HG03442 (cell line): ENCODE results near the gene PCSK6.
"Not testable (repeated sequence)": the region's sequence is repeated elsewhere in the genome, so short reads cannot be mapped to it uniquely, and the experiment has no call there.

Experiments
- ATAC-seq: cut with Tn5 transposase; IDR thresholded peaks from one replicate; pipeline ENCODE4 v1.9.1; 2021; ENCODE audit warnings: mild to moderate bottlenecking, moderate library complexity; ENCODE audit not compliant: unreplicated experiment

The PCSK6 gene

DNA sequence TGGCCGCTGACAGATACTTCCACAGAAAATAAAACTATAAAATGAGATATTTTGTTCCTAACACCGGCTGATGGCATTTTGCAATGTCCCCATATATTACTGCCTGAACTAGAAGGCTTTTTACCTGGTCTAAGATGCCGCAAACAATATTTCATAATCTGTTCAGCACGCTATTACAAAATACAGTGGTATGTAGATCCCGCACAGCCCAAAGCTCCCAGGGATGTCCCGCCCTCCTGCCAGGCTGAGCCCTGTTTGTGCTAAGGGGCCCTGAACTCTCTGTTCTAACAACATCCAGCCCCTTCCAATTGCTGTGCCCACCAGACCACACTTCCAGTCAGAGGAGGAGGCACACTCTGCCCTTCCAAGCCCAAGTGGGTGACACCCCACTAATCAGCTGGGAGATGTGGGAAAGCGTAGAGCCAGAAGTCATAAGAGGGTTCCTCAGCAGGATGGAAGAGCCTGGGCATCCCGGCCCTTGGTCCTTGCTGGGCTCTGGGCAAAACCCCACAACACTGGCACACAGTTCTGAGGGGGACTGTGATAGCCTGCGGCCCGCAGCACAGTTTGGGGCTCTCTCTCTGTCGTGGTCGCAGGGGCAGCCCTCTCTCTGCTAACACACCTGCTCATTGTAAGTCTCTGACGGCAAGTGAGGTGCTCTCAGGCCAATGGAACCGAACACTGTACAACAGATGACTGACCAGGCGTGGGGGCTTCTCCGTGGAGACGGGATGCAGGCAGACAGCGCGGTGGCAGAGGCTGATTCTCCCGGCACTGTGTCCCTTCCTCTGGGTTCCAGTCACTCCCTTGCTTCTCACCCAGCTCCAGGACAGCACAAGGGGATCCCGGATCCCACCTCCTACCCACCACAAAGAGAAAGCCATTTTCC lies 55.2 kb downstream of the PCSK6 start:
- no peak for ATAC-seq

DNA sequence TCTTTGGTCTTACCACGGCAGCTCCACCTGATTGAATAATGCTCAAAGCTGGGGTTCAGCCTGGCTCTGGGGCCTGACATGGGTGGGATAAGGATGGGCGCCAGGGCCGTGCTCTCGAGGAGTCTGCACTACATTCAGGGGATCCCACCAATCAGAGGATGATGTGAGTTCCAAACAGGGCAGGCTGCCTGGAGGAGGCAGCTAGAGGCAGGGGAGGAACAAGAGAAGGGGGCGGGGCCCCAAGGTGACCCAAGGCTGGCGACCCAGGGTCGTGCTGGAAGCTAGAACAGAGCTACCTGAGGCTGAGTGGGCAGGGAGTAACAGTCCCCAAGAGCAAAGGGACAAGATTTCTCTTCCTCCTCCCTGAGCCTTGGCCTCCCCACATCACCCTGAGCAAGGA lies 56.1 kb downstream of the PCSK6 start:
- no peak for ATAC-seq

DNA sequence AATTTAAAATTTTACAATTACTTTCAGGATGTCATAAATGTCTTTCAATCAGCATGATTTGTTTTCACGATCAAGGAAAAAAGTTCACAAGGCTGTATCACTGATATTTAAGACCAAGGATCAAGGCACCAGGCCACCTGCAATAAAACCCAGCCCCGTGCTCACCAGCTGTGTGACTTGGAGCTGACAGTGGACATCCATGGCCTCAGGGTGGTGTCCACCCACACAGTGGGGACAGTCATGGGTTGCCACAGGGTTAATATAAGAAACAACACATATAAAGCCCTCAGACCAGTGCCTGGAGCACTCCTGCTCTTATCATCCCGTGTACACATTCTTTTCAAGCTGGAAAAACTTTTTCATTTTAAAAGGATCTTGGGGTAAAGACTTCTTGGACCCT lies 56.5 kb downstream of the PCSK6 start:
- ATAC-seq = no peak

DNA sequence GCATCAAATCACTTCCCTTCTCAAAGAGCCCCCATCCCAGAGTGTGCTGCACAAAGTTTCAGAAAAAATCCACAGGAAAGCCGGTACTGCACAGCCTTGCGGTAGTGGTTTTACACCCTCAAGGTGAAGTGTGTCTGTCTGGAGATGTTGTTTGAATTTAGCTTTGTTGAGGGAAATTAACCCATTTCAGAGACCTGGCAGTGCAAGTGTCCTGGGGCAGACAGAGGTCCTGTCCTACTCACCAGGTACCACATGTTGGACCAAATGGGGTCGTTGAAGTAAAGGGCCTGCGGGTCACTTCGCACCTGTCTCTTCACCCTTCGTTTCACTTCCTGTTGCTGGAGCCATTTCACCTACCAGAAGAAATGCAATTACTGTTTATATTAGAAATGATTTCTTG lies 57.8 kb downstream of the PCSK6 start:
- no peak for ATAC-seq

DNA sequence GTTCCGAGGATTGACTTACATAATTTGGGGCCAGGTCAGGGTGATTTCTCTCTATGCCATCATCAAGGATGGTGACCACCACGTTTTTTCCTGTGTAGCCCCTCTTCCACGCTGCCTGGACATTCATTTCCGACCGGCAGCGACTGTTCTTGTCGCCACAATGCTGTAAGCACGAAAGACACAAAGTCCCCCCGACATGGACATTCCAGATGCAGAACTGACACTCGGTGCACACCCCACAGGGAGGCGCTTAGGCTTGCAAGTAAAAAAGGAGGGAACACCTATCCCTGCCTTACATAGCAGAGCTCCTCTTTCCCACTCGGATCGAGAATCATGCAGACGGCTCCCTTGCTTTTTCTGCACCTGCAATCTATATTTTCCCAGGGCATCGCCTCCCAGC lies 58.2 kb downstream of the PCSK6 start:
- ATAC-seq = no peak

DNA sequence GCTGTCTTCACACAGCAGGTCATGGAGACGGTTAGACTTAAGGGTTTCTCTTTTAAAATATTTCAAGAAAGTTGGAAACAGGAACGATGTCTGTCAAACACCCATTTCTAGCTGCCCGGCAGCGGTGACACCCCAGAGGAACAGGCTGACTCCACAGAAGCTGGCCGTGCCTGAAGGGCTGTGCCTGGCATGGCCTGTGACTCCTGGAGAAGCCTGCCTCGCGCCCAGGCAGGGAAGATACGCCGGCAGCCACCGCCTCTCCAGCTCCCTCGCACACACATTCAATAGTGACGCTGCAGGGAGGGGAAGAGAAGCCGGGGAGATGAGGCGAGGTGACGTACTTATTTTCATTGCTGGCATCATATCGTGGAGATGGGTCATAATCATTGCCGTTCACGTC lies 59.9 kb downstream of the PCSK6 start:
- ATAC-seq = no peak

DNA sequence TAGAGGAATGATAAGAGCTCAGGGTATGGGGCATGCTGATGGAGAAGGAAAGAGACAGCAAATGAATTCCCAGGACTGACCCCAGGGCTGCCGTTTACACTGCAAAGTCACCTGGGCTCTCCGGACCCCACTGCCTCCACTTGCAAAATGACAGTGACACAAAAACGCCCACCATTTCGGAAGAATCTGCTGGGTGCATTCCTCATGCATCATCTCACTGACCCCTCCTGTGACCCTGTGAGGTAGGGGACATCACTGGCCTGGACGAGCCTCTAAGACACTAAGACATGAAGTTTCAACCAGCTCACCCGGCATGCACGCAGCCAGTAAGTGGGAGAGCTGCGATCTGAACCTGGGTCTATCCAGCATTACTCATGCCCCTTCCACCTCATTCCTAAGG lies 60.3 kb downstream of the PCSK6 start:
- ATAC-seq = no peak

DNA sequence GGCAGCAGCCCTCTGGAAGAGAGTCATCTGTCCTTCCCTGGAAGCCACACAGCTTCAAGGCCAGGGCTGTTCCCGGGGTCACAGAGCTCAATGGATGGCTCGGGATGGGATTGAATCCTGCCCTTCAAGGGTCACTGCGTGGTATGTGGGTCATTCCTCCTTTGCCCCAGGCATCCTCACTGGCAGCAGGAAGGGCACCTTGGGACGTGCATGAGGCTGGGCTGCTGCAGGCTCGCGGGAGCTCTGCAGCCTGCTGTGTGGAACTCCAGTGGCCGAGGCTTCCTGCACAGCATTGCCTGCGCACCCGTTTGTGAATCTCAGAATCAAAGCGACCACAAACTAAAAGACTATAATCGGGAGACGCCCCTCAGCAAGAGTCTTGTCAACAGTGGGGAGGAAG lies 60.7 kb downstream of the PCSK6 start:
- no peak for ATAC-seq

DNA sequence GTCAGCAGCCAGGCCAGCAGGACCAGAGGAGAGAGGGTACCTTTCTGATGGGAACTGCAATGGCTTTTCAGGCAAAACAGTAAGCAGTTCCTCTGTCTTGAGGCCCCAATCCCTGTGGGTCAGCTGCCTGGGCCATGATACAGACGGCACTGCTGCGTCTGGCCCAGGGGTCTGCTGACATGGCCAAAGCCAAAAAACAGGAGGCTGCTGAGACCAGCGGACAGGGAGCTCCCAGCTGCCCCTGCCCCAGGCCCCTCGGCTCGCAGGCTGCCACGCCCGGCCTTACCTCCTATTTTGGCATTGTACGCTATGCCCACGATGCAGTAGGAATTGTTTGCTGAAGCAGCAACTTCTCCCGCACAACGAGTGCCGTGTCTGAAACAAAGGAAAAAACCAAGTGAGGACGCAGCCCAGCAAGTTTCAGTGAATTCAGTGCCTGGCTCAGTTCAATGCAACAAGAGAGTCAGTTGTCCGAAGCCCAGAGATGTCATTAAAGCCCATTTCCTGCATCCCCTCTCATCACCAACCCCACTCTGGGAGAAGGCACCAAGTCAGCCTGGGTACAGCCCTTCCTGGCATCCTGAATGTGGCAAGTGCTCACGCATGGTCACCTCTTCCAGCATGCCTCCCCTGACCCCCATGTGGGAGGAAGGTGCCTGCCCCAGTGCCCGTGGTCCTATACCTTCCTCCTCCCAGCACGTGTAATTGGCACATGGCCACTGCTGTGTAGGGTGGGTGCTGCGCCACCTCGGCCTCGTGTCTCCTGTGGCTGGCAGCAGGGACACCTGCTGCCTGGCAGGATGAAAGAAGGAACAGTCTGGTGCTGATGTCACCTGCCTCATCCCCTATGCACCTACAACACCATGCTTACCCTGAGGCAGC lies 61.7 kb downstream of the PCSK6 start:
- ATAC-seq = no peak

DNA sequence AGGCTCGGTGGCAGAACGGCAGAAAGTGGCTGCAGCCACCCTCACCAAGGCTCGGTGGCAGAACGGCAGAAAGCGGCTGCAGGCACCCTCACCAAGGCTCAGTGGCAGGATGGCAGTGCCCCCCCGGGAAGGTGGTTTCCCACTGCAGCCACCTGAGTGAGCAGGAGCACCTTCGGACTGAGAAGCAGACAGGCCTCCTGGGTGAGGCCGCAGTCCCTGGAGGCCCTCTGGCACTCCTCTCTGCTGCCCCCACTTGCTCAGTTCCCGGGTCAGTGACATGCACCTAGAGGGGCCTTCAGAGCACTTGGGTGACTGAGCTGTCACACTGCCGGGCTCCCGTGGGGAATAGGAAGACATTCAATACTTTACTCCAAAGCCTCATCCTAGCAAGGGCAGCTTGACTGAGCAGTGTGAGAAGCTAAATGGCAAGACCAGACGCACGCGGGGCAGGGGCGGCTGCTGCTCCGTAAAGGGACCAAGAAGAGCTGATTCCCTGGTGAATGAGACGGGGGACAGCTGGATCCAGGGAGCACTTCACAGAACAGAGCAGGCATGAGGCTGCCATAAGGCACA lies 62.7 kb downstream of the PCSK6 start:
- ATAC-seq = no peak

DNA sequence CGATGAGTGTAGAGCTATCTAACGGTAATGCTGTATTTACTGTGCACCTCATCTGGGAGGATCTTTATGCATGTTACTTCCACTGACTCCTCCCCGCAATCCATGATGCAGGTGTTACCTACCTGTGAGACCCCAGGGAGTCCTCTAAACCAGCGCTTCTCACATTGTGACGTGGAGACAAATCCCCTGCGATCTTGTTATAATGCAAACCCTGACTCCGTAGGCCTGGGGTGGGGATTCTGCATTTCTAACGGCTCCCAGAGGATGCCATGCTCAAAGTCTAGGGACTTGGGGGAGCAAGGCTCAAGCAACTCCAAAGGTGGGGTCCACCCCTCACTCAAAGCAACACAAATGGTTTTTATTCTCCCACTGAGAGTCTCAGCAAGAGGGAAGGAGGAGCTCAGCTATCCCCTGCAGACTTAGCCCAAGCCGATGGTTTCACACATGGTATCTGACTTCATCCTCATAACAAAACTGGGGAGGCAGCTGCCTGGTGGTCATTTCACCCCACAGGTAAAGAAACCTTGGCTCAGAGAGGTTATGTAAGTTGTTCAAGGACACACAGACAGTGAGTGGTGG lies 63.6 kb downstream of the PCSK6 start:
- ATAC-seq = no peak

DNA sequence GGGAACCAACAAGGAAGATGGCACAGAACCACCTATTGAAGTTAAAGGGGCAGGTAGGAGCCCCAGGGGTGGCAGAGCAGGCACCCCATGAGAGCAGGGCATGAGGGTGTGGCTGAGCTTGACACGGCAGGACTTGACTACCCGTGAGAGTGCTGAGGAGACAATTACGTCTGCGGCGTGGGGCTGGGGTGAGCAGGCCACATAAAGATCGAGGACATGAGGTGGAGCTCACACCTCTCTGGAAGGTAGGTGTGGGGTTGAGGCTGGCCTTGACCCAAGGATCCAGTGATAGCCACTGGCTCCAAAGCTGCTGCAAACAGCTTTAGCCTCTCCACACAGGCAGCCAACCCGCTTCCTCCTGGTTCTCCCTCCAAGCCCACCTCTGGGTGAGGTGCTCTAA lies 64.5 kb downstream of the PCSK6 start:
- no peak for ATAC-seq

DNA sequence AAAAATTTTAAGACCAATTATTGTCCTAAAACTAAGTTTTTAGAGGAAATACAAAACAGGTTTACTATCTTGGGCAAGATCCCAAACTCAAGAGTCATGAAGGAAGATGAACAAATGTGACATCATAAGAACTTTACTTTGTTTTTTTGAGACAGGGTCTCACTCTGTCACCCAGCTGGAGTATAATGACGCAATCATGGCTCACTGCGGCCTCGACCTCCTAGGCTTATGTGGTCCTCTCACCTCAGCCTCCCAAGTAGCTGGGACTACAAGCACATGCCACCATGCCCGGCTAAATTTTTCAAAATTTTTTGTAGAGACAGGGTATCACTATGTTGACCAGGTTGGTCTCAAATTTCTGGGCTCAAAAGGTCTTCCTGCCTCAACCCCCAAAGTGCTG lies 69.3 kb downstream of the PCSK6 start:
- no peak for ATAC-seq

DNA sequence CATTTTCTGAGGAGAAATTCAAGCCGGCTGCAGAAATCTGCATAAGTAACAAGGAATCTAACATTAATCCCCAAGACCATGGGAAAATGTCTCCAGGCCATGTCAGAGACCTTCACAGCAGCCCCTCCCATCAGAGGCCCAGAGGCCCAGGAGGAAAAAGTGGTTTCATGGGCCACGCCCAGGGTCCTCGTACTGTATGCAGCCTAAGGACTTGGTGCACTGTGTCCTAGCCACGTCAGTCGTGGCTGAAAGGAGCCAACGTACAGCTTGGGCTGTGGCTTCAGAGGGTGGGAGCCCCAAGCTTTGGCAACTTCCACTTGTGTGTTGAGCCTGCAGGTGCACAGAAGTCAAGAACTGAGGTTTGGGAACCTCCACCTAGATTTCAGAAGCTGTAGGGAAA lies 73.0 kb downstream of the PCSK6 start:
- not testable (repeated sequence) for ATAC-seq

DNA sequence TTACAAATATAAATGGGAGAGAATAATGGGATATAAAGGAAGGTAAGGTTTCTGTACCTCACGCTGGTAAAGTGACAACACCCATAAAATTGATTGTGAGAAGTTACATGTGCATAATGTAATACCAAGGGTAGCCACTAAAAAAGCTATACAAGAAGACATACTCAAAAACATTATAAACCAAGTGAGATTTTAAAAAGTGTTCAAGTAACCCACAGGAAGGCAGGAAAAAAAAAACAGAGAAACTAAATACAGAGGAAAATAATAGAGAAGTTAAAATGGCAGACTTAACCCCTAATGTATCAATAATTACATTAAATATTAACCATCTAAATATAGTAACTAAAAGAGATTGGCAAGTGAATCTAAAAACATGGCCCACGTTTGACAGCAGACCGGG lies 76.3 kb downstream of the PCSK6 start:
- no peak for ATAC-seq

DNA sequence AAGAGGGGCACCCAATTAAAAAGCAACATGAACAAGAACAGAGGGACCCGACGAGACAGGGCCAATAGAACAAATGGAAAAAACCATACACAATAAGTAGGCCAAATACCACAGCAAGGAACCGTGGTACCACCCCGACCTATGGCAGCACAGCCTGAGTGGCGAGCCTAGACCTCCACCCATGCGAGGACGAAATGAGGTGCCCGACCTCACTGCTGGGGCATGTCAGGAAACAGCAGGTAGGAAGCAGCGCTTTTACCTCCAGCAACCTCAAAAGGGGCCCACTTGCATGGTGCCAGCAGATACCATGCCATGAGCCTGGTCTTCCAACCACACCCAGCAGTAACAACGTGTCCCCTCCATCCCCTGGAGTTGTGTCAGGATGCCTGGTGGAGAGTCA lies 77.9 kb downstream of the PCSK6 start:
- no peak for ATAC-seq

DNA sequence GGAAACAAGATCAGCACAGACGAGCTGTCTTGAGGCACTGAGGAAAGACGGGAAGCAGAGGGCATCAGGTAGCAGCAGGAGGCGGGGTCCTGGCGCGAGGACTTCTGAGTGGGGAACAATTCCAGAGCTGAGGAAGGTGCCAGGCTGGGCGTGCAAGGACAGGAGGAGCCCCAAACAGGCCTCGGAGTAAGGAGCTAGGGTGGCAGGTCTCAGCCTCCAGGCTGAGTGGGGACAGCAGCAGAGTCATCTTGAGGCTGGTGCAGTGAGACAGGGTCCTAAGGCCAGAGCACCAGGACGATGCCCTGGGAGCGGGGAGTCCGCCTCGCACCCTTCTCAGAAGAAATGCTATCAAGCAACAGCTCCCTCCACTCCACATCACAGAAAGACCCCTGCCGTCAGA lies 78.4 kb downstream of the PCSK6 start:
- no peak for ATAC-seq

DNA sequence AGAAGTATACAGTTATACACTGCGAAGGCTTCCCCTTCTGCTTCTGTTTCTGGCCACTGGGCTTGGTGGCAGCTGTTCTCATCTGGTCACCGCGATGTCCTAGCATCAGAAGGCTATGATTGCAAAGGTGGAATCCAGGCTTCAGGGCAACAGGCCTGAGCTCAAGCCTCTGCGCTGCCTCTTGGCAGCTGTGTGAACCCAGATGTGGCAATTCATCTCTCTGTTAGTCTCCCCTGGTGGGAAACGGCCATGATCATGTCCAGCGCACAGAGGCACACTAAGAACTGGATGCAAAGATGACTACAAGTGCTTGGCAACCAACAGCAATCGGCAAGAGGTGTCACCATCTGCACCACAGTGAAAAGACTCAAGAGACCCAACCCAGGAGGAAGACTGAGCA lies 78.9 kb downstream of the PCSK6 start:
- ATAC-seq = no peak

DNA sequence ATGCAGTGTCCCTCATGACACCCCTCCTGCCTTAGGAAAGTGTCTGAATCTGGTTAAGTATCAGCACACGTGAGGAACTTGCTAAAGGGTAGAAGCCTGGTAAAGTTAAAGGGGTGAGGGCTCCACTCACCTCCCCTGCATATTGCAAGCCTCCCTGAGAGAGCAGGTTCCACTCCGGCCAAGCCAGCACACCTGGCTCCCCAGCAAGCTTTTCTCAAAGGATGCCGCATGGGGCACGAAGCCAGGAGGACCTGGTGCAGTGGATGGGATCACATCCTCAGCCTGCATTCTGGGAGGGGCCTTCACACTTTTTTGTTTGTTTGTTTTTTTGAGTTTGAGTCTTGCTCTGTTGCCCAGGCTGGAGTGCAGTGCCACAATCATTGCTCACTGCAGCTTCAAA lies 79.9 kb downstream of the PCSK6 start:
- ATAC-seq = no peak

DNA sequence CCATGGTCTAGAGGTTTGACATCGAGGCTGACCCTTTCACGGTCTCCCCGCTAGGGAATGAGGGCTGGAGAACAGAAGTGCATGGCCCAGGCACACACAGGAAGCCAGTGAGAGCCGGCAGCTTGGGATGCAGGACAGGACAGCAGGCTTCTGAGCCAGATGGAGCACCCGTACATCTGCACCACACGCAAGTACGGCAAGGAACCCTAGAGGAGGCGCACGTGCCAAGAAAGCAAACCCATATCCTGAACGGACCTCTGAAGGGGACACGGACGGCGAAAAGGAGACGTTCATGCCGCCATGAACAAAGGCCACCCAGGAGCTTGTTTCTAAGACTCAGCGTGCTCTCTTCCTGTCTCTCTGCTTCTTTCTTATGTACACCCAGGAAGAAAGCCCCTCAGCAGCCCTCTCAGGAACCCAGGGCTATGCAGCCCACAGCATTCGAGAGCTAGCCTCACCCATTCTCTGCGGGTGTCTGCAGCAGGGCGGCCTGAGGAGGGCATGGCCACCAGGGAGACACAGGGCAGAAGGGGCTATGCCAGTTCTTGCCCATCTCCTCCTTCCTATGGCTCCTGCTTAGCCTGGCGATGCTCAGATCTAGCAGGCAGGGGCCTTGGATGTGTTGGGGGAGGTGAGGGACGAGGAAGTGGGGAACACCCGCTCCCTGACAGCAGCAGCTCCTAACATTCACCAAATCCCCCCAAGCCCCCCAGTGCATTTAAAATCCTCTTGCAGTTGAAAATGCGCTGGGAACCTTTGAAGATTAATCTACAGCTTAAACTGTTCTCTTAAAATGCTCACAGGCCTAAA lies 81.3 kb downstream of the PCSK6 start:
- no peak for ATAC-seq

DNA sequence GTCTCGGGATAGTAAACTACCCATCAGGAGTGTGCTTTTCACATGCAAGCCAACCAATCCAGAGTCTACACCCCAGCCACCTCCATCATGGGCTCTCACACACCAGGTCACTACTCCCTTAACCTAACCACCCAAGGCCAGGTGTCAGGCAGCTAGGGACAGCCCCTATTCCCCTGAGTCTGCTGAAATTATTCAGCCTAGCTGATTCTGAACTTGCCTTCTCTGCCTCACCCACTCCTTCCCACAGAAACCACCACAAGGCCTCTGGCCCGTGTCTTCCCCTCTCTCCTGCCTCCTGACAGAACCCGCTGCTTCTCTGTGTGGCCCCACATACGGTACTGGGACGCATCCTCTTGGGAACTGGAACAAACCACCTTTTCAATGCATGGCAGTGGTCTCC lies 82.1 kb downstream of the PCSK6 start:
- peak; percentile 100 for ATAC-seq
